Lung (tissue), 12 donors: ENCODE results near the gene LPIN1. TPM values are rescaled to one million over a fixed set of nuclear protein-coding genes. Genes with fewer than 3 reads are reported as not detected.

Experiments
- ATAC-seq: fragments of 200-7000 bp; cut with Tn5 transposase; one replicate; pipeline ENCODE4 v1.9.1; 2020; ENCODE audit warnings: moderate number of reproducible peaks; ENCODE audit not compliant: insufficient read depth, low FRiP score
- DNase-seq, 3 donors: peaks; one replicate each; pipeline ENCODE4 v3.0.0-alpha.2; 2013 to 2017
- H3K27ac ChIP-seq, 2 donors: one replicate each; pipeline ENCODE4 v1.5.1; 2013; ENCODE audit warnings: mild to moderate bottlenecking in 2 of 2, moderate library complexity in 2 of 2, control low read depth in 1 of 2, inconsistent platforms in 1 of 2, low read depth in 1 of 2, low read length in 1 of 2
- H3K27me3 ChIP-seq, 3 donors: one replicate each; pipeline ENCODE4 v1.5.1; 2013; ENCODE audit warnings: low read length in 2 of 3; ENCODE audit not compliant: control insufficient read depth in 3 of 3, insufficient read depth in 3 of 3
- H3K36me3 ChIP-seq, 4 donors: one replicate each; pipeline ENCODE4 v1.5.1; 2013; ENCODE audit warnings: low read length in 4 of 4, mild to moderate bottlenecking in 1 of 4, moderate library complexity in 1 of 4; ENCODE audit not compliant: control insufficient read depth in 4 of 4, insufficient read depth in 4 of 4
- H3K4me1 ChIP-seq, 5 donors: one replicate each; pipeline ENCODE4 v1.5.1; 2013; ENCODE audit warnings: low read length in 5 of 5, mild to moderate bottlenecking in 2 of 5, moderate library complexity in 1 of 5; ENCODE audit not compliant: control insufficient read depth in 5 of 5, insufficient read depth in 5 of 5
- H3K4me3 ChIP-seq: one replicate; pipeline ENCODE4 v1.5.1; 2013; ENCODE audit warnings: mild to moderate bottlenecking, control low read depth, moderate library complexity
- H3K9ac ChIP-seq, 2 donors: one replicate each; pipeline ENCODE4 v1.5.1; 2013; ENCODE audit warnings: low read length in 2 of 2, control low read depth in 1 of 2; ENCODE audit not compliant: insufficient read depth in 1 of 2
- H3K9me3 ChIP-seq, 4 donors: one replicate each; pipeline ENCODE4 v1.5.1; 2013; ENCODE audit warnings: low read length in 3 of 4, mild to moderate bottlenecking in 1 of 4, moderate library complexity in 1 of 4; ENCODE audit not compliant: control insufficient read depth in 4 of 4, insufficient read depth in 3 of 4
- CTCF ChIP-seq: IDR thresholded peaks from 2 replicates; pipeline ENCODE4 v1.5.1; 2012; ENCODE audit warnings: mild to moderate bottlenecking; ENCODE audit errors: control extremely low read depth, extremely low read depth
- WGBS, 2 donors: extraction: QIAGEN DNeasy Blood & Tissue Kit; methylation state at CpG; one replicate each; pipeline ENCODE4 v1.1.7; 2013; 5-methylcytosine and 5-hydroxymethylcytosine counted together
- polyA plus RNA-seq, 2 donors: library from polyadenylated mRNA; stranded (reverse); fragments of 200-250 nt; gene quantifications; one replicate each; pipeline ENCODE4 v1.2.1, GENCODE V29; 2013
- total RNA-seq, 2 donors: library from RNA; depleted of rRNA in 1 of 2; stranded (reverse); fragments of >200 nt in 1 of 2; gene quantifications; one replicate each; pipeline ENCODE4 v1.2.1, GENCODE V29; 2014 to 2021
- donor health status: control.
- donor health status: control.
- donor health status: Bipolar disorder and iron deficiency.
- donor health status: healthy.
- donor health status: DM: yes; HTN: yes; CAD: no.

LPIN1 gene
- total and polyA plus RNA-seq, 4 donors: 14.7 to 43.4 (median 26.0) TPM

GRCh38 chr2:11785611-11785940 is 39.1 kb downstream of the LPIN1 start:
- DNase-seq: no peak

DNA sequence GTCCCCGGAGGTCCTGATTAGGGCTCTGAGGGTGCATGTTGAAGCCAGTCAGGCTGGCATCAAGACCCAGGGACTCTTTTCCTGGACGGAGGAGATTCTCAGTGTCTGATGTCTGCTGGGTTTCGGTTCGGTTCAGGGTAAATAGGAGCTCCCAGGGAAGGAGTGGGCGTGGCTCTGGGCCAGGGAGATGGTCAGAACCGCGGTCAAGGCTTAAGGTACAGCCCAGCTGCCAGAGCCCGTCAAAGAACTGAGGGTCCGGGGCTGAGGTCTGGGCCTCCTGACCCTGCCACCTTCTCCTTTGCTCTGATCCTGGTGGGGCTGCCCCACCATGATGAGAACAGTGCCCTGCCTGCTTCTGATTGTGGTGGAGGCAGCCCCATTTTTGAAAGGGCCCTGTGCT is 39.8 kb downstream of the LPIN1 start:
- Histone ChIP-seq H3K36me3 (peaks cover 5 to 61% (median 40%) of the 10 kb centered on the region in 4 donors), H3K9me3 (peaks cover 0 to 5% (median 0%) of the 10 kb centered on the region in 4 donors), H3K4me3 (no peak overlapping the region), H3K9ac (no peak overlapping the region), H3K27ac (no peak overlapping the region), H3K27me3 (no peaks in the 10 kb centered on the region), H3K4me1 (no peaks in the 10 kb centered on the region)
- ATAC-seq: no peak
- TF ChIP-seq CTCF: no peak
- WGBS, 2 donors: 95 to 96% methylated on average over 9 of the region's 9 CpGs
- no peak for DNase-seq

More at GRCh38 chr2:11785611-11785940, 39.1 kb downstream of the LPIN1 start:
- H3K36me3 ChIP-seq: peaks cover 6 to 62% (median 42%) of the 10 kb centered on the region in 4 donors
- no peaks in the 10 kb centered on the region for H3K4me1 ChIP-seq
- peaks cover 0 to 5% (median 0%) of the 10 kb centered on the region in 4 donors for H3K9me3 ChIP-seq
- H3K9ac ChIP-seq: no peak overlapping the region
- TF ChIP-seq CTCF: no peak
- H3K27ac ChIP-seq: no peak overlapping the region
- no peak for ATAC-seq
- WGBS, 2 donors: 92 to 96% methylated on average over 9 of the region's 9 CpGs
- no peak overlapping the region for H3K4me3 ChIP-seq
- H3K27me3 ChIP-seq: no peaks in the 10 kb centered on the region

DNA sequence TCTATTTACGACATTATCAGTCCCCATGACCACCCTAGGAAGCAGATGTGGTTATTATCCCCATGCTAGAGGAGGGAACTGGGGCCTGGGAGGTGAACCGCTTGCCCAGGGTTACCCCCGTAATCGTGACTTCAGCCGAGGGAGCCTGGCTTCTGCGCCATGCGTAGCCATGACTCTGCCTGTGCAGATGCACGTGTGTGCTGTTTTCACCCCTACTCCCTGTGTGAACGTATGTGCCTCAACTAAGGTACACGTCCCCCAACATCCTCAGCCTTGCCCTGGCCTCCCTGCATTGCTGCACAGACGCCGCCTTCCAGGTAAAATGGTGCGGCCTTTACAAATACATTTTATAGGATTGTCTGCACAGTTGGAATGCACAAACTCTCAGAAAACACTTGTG is 40.2 kb downstream of the LPIN1 start:
- Histone ChIP-seq H3K9ac (no peak overlapping the region), H3K27me3 (no peaks in the 10 kb centered on the region), H3K36me3 (peaks cover 5 to 60% (median 40%) of the 10 kb centered on the region in 4 donors), H3K4me1 (no peaks in the 10 kb centered on the region), H3K27ac (no peak overlapping the region), H3K4me3 (no peak overlapping the region), H3K9me3 (peaks cover 0 to 3% (median 0%) of the 10 kb centered on the region in 4 donors)
- no peak for TF ChIP-seq CTCF
- 97 to 98% methylated on average over 13 of the region's 13 CpGs for WGBS, 2 donors
- no peak for DNase-seq
- no peak for ATAC-seq

DNA sequence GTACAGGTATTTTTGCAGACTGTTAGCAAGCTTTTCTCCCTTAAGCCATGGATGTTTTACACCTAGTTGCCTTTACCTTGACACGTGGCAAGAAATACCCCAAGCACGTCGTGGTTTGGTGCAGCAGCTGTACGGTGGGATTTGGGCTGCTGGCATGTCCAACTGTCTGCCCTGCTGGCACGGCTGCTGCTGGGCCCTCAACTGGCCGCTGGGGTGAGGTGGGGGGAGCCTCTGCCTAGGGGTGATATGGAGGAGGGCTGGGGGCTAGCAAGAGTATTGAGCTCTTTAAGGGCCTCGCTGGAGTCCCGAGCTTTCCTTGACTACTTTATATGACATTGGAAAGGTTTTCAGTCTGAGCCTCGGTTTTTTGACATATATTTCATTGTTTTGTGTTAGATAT is 41.6 kb downstream of the LPIN1 start:
- Histone ChIP-seq H3K27me3 (no peaks in the 10 kb centered on the region), H3K9ac (no peak overlapping the region), H3K36me3 (peaks cover 8 to 58% (median 39%) of the 10 kb centered on the region in 4 donors), H3K4me3 (no peak overlapping the region), H3K4me1 (no peaks in the 10 kb centered on the region), H3K27ac (no peak overlapping the region), H3K9me3 (peaks cover 0 to 5% (median 0%) of the 10 kb centered on the region in 4 donors)
- WGBS, 2 donors: 95 to 97% methylated on average over 9 of the region's 9 CpGs
- no peak for DNase-seq
- no peak for TF ChIP-seq CTCF
- ATAC-seq: no peak
